Measurements from ENCODE around the gene F13A1.

DNA sequence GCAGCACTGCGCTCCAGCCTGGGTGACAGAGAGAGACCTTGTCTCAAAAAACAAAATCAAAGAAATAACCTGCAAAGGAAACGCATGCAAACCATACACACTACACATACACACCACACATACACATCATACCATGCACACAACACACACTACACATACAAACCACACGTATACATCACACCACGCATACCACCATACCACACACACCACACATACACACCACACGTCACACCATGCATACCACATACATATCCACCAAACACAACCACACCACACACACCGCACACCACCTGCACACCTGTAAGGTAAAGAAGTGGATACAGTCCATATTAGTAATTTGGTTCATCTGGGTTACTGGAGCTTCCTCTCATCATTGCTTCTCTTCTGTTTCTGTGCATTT is 32.3 kb upstream of the F13A1 start:
- TF ChIP-seq, protein P1, sequence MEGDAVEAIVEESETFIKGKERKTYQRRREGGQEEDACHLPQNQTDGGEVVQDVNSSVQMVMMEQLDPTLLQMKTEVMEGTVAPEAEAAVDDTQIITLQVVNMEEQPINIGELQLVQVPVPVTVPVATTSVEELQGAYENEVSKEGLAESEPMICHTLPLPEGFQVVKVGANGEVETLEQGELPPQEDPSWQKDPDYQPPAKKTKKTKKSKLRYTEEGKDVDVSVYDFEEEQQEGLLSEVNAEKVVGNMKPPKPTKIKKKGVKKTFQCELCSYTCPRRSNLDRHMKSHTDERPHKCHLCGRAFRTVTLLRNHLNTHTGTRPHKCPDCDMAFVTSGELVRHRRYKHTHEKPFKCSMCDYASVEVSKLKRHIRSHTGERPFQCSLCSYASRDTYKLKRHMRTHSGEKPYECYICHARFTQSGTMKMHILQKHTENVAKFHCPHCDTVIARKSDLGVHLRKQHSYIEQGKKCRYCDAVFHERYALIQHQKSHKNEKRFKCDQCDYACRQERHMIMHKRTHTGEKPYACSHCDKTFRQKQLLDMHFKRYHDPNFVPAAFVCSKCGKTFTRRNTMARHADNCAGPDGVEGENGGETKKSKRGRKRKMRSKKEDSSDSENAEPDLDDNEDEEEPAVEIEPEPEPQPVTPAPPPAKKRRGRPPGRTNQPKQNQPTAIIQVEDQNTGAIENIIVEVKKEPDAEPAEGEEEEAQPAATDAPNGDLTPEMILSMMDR (IDR thresholded peaks at IDR 0.05) = no peak
- no peak for TF ChIP-seq POLR2A (IDR thresholded peaks at IDR 0.05)
